NCI-H1105 (cell line): ENCODE results near the gene EPHB2.
A peak's percentile ranks its signal among the peaks of the same experiment; 100 is the strongest.
"Not testable (repeated sequence)": the region's sequence is repeated elsewhere in the genome, so short reads cannot be mapped to it uniquely, and the experiment has no call there.

Experiments
- DNase-seq: peaks from one replicate; lab custom pipeline; 2025; lab: John Stamatoyannopoulos, UW

The EPHB2 gene

DNA sequence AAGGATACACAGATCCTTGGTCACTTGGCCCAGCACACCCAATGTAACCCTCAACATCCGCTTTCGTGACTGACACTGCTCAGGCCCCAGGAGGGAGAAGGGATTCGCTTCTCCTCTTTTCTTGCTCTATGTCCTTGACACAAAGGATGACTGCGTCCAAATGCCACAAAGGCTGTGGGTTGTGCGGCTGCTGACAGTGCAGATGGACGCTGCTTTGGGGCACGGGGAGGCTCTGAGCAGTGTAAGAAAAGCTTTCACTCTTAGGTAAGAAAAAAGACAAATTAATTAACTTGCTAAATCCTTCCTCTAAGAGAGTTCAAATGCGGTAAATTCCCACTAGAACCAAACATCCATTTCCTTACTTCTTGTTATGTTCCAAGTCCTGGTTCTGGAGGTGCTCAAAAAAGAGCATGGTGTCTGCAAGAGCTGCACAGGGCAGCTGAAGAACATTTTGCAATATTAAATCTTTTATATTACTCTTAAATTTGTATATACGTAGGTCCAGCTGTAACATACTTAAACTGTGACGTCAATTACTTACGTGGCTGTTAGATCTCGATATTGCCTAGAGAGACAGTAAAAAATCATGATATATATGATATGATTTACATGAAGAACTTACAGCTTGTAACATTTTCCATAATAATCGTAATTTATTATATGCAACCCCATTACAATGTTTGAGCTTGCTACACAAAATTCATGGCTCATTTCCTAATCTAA, 19.4 kb upstream of the EPHB2 start:
- no peak for DNase-seq

DNA sequence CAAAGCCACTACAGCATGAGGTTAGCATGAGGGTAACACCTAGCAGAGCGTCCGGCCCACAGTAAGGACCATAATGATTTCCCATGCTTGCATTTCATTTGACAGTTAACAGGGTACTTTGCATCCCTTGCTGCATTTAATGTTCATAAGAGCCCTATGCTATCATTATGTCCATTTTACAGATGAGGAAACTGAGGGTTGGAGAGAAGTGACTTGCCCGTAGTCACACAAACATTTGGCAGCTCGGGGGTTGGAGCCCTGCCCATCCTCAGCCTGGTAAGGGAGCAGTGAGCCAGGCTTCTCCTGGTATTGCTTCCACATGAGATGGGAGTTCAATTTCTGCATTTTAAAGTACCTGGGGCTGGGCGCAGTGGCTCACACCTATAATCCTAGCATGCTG, 16.5 kb upstream of the EPHB2 start:
- DNase-seq: no peak

DNA sequence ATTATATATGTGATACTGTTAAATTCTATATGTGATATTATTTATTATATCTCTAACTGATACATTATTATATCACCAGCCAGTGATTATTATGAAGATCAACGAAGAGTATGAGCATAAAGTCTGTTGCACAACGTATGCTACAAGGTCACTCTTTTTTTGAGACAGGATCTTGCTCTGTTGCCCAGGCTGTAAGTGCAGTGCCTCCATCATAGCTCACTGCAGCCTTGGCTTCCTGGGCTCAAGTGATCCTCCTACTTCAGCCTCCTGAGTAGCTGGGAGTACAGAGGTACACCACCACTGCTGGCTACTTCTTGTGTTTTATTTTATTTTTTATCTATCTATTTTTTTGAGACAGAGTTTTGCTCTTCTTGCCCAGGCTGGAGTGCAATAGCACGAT, 14.0 kb upstream of the EPHB2 start:
- DNase-seq: no peak

DNA sequence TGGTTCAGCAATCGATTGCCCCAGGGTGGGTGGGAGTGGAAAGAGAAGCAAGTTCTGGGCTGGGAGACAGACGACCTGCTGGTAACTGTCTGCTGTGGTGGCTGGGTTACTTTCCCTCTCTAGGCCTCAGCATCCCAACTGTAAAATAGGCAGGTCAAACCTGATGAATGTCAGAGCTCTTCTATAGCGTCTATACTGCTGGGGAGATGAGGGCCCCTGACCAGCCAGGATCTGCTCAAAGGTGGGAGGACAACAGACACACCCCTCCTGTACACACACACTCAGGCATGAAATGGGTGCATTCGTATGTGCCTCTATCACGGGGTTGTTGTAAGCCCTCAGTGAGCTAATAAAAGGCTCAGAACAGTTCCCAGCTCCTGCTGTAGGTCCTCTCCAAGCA, 12.7 kb upstream of the EPHB2 start:
- DNase-seq: no peak

DNA sequence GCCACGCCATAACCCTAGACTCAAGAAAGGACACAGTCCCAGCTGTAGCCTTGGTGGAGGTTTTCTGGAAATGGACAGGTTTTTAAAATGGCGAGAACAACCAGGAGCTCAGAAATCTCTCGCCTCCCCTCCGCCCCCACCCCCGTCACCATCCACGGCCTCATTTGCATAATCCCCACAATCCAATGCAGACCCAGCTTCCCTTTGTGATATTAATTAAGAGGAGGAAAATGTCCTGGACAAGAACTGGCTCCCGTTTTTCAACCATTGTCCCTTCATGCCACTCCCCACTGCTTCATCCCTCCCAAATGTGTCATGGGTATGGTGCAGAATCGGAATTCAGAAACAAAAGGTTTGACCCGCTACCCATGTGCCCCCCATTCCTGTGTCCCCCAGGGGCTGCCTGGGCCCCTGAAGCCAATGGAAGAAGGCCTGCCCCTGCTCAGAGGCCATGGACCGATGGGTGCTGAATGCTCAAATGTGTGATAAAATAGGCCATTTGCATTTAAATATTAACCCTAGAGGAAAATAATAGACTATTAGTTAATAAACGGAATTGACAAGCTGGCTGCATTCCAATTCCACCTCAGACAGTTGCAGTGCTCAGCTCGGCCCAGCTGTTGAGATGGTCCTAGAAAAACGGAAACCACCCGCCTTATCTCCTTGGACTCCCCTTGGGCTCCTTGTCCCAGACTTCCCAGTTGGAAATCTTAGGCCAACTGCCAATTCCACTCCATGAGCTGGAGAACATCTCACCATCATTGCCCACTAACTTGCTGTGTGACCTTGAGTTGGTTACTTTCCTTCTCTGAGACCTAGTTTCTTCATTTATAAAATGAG, 10.7 kb upstream of the EPHB2 start:
- DNase-seq: no peak

DNA sequence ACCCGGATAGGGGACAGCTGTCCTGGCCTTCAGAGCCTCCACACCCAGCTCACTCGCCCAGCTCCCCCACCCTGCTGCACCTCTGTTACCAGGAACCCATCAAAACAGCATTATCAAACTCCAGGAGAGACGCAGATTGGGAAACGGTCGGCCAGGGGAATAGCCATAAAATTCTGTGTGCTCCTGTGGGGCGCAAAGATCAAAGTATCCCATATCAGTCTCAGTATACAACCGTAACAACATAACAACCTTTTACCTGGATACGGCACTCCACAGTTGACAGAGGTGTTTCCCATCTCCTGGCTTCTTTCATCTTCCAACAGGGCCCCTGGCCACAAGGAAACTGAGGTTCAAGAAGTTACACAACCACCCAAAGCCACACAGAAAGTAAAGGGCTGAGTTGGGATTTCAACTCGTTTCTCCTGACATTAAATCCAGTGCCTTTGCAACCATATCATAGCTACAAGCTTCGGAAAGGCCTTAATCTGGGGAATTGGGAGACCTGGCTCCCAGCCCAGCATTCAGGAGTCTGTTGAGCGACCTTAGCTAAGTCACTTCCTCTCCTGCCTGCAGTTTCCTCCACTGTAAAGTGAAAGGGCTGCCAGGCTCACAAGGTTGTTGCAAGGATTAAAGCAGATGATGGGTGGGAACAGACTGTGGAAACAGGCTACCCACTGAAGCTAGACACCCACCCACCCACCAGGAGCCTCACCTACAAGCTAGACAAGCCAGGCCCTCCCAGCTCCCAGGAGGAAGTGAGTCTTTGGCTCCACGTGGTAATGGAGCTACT, 8.1 kb upstream of the EPHB2 start:
- no peak for DNase-seq

DNA sequence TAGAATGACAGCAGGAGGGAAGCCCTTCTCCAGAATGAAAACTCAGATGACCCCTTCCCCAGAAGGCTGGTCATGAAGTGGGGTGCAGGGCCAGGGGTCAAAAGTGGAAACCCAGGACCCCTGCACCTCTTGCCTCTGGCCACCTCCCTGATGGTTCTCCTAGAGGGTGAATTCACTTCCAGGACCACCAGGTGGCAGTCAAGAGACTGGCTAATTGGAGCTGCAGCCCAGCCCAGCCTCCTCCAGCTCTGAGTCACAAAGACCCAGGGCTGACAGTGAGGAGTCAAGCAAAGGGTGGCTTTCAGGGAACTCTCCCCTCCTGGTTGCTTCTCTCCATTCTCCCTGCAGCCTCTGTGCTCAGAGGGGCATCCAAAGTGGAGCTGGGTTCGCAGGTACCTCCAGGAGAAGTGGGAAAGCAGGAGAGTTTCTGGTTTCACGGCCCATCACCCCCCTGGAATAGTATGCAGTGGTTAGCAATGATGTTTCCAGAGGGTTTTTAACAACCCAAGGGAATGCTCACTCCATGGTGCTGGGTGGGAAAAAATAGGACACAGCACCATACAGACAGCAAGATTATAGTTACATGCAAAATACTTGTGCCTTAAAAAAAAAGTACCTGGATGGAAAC, 6.1 kb upstream of the EPHB2 start:
- peak; percentile 68 for DNase-seq

DNA sequence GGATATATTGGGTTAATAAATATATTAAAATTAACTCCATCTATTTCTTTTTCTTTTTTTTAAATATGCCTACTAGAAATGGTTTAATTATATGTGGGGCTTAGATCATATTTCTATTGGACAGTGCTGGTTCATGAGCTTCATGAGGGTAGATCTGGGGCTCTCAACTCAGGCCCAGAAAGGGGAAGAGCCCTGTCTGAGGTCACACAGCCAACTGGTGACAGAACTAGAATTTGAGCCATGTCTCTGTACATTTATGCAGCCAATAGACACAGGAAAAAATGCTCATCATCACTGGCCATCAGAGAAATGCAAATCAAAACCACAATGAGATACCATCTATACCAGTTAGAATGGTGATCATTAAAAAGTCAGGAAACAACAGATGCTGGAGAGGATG, 5.1 kb upstream of the EPHB2 start:
- no peak for DNase-seq

DNA sequence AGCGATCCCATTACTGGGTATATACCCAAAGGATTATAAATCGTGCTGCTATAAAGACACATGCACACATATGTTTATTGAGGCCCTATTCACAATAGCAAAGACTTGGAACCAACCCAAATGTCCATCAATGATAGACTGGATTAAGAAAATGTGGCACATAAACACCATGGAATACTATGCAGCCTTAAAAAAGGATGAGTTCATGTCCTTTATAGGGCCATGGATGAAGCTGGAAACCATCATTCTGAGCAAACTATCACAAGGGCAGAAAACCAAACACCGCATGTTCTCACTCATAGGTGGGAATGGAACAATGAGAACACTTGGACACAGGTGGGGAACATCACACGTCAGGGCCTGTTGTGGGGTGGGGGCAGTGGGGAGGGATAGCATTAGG, 4.5 kb upstream of the EPHB2 start:
- DNase-seq: not testable (repeated sequence)

DNA sequence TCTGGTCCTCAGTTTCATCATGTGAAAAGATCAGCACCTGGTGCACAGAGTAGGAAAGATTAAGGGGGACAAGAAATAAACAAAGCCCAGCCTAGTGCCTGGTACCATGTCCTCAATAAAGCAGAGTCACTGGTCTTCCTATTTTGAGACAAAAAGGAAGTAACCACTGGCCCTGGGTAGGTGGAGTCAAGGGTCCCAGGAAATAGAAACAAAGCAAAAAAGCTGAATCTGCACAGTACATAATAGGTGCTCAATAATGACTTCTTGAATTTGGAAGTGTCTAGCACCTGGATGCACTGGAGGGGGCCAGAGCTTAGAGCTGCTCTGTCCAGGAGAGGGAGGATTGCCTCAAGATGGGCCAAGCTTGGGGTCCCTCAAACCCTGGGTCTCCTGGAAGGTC, 1.9 kb upstream of the EPHB2 start:
- no peak for DNase-seq

DNA sequence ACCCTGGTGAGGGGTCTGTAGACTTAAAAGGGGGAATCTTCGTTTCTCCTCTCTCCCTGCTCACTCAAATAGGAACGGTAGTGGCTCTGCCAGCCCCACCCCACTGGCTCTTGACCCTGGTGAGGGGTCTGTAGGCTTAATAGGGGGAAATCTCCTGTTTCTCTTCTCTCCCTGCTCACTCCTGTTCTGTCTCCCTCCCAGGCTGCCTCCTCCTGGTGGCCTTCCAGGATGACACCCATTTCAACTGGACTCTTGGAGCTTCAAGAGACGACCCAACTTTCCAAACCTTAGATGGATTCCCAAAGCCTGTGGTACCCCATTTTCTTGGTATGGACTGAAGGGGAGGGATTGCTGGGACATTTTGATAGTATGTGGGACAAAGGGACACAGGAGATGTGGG, 1.4 kb upstream of the EPHB2 start:
- no peak for DNase-seq

DNA sequence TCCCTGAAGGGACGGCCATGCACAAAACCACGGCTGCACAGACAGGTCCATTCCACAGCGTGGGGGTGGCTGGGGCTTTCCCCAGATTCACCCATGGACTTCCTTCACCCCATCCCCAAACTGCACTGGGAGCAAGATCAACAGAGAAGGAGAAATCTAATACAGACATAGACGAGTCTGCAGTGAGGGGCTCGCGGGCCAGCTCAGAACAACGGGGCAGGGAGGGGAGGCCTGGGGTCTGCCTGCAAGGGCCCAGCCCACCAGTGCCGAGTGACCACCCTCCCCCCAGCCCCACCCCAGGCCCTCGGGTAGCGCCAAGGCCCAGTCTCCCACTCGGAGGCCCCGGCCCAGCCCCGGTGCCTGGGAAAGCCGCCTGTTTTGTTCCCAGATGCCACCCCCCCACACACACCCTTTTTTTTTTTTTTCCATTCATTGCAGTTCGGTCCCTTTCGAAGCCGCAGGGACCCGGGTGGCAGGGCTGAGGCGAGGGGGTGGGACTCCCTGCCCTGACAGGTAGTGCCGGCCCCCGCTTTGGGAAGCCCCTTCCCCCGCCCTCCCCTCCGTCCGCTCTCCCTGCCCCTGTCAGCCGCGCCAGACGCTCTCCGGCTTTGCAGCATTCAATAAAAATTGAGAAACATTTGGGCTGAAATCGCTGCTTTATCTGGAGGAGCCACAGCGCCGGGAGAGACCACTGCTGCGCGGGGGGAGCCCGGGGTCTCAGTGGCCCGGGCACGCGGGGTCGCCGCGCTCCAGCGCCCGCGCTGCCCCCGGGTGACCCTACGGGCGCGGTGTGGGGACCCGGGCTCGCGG, 543 bp upstream of the EPHB2 start:
- DNase-seq: peak; percentile 47

DNA sequence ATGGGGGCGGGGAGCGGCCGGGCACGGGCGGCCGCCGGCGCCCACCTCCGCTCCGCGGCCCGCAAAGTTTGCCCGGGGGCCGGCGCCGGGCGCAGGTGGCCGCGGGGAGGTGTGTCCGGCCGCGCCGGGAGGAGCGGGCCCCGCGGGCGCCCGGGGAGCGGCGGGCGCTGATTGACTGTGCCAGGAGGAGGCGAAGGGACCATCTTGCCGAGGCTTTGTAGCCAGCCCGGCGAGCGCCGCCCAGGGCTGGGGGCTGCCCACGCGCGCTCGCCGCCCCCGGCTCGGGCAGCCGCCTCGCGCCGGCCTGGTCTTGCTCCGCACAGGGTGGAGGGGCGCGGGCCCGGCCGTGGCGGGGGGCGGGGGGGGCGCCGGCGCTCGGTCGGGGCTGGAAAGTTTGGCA, 432 bp downstream of the EPHB2 start:
- peak; percentile 14 for DNase-seq

DNA sequence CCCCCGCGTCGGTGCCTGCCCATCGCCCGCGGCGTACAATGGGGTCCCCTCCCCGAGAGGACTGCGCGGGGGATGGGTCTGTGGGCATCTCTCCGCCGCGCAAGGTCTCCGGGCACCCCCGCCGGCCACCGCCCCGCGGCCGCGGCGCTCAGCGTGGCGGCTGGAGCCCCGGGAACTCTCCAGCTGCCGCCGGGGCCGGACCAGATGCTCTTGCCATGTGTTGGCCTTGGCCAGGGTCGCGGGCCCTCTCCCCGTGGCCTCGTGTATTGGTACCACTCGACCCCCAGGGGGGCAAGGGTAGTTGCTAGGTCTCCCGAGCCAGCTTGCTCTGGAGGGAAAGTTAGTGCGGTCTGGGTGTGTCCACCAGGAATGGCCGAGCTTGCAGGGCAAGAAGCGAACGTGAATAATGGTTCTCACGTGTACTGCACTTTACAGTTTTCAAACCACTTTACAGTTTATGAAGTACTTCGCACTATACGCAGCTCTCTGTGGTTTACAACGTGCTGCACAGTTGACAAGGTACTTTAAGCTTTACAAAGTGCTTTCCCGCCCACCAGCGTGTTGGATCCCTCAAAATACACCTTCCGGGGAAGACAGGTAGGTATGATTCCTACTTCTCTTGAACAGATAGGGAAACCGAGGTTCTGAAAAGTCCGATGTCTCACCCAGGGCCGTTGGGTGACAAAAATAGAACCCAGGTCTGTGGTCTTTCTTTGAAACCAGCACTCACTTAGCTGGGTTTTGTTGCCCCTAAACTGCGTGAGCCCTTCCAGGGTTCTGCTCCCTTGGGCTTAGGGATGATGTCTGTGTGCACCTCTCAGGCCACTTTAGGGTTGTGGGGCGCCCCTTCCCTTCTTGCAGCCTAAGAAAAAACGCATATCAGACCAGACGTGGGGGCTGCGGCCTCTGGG, 1.2 kb downstream of the EPHB2 start:
- DNase-seq: no peak

DNA sequence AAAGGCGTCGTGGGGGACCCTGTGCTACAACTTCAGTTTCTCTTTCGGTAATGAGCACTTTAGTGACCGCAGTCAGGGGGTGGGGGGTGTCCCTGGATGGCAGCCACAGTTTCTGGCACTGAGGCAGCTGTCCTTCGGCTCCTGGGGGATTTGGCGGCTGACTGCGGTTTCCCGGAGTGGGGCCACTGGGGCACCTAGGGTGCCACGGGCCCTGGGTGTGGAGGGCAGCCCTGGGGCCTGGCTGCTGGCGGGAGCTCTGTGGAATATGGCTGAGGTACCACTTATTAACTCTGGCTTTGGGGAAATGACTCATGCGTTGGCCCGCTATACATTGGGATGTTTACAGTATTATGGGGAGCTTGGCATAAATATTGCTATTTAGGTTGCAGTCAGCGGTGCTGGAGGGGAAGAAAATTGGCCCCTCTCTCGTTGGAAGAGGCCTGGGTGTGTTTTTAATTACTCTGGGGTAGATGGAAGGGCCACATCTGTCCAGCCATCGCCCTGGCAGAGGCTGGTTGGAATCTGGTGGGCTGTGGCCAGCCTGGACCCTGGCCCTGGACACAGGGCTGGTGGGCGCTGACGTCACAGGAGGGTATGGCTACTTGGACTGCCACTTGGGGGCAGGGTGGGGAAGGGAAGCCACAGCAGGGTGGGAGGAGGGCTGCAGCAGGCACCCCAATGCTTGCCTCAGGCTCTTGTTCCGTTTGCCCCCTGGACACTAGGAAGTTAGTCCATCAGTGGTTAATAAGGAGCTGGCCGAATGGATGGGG, 2.0 kb downstream of the EPHB2 start:
- DNase-seq: no peak

DNA sequence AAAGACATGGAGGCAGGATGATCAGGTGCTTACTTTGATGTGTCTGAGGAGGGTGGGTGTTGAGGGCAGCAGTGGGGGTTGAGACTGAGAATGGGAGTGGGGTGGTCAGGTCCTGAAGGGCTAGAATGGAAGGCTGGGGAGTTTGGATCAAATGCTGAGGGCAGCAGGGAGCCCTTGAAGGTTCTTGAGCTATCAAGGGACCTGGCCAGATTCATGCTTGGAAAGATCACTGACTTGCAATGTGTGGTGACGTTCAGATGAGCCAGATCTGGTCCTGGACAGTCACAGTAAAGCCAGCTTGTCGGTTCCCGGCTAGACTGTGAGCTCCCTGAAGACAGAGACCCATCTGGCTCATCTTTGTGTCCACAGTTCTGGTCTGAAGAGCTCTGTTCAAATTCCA, 3.8 kb downstream of the EPHB2 start:
- DNase-seq: no peak

DNA sequence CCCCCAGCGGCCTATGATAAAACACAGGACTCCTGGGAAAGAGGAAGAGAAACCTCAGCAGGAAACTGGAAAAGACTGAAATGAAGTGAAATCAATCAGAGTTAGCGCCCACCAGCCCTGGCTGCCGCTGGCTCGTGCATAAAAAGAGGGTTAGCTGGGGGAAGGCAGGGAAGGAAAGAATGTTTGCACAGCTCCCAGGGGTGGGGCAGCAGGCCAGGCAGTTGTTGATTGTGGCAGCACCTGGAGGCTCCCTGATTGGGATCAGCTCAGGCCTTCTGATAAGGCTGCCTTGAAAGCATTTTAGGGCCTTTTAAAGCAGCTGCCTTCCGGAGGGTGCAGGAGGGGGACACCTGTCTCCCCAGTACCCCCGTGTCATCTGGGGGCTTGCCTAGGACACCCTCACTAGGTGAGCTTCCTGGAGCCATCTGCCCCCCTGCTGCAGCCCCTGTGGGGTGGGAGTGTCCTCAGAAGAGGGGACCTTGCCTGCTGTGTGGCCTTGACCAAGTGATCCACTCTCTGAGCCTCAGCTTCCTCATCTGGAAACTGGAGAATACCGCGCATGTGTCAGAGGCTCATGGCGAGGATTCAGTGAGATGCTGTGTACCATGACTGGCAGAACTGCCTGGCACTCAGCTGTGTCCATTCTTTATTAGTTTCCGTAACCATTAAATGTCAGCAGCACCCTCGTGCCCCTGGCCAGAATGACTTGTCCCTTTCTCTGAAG, 6.6 kb downstream of the EPHB2 start:
- DNase-seq: peak; percentile 66

DNA sequence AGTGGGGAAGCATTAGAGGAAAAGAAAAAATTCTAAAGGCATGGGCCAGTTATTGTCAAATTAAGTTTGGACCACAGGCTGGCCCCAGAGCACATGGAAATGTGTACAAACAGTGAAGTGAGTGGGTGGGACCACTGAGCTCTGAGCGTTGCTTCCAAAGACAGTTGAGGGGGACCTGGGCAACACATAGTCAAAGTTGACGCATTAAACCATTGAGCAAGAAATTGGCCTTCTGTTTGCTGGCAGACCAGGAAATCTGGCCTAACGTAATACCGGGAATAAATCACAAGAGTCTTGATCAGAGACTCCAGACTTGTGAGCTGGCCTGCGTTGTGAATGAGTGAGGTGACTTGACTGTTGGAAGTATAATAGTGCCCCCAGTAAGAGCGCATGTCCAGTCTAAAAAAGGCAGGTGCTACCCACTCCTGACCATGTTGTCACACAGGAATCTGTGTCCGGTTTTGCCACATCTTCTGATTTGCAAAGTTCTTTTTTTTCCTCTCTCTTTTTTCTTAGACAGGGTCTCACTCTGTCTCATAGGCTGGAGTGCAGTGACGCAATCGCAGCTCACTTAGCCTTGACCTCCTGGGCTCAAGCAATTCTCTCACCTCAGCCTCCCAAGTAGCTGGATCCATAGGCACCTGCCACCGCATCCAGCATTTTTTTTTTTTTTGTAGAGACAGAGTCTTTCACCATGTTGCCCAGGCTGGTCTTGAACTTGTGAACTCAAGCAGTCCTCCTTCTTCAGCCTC, 10.7 kb downstream of the EPHB2 start:
- no peak for DNase-seq
